ENCODE results near the gene PALD1. TPM values are rescaled to one million over a fixed set of nuclear protein-coding genes. Genes with fewer than 3 reads are reported as not detected.

Gene PALD1
- total RNA-seq, 1 experiment from 2014 or later, result 1.6 TPM

- in situ Hi-C loops (cut with HindIII; ENCODE audit: low pct_unique_long_range_greater_than_20kb, low sequenced_read_pairs), result no loop called here
- no peak for DNase-seq (ENCODE audit: low read depth)
Observed at GRCh38 chr10:70523057-70523456, 44.5 kb downstream of the PALD1 start.

GRCh38 chr10:70523549-70523948 is 45.0 kb downstream of the PALD1 start:
- in situ Hi-C loops (cut with HindIII; ENCODE audit: low pct_unique_long_range_greater_than_20kb, low sequenced_read_pairs), result no loop called here
- DNase-seq (ENCODE audit: low read depth), result no peak

GRCh38 chr10:70528314-70528713 is 49.7 kb downstream of the PALD1 start:
- in situ Hi-C loops (cut with HindIII; ENCODE audit: low pct_unique_long_range_greater_than_20kb, low sequenced_read_pairs), result no loop called here
- DNase-seq (ENCODE audit: low read depth), result no peak

- DNase-seq (ENCODE audit: low read depth), result peak; percentile 37
- in situ Hi-C loops (cut with HindIII; ENCODE audit: low pct_unique_long_range_greater_than_20kb, low sequenced_read_pairs), result no loop called here
Observed at GRCh38 chr10:70528741-70529362, 50.3 kb downstream of the PALD1 start.

- in situ Hi-C loops (cut with HindIII; ENCODE audit: low pct_unique_long_range_greater_than_20kb, low sequenced_read_pairs), result no loop called here
- DNase-seq (ENCODE audit: low read depth), result no peak
Observed at GRCh38 chr10:70529848-70530247, 51.3 kb downstream of the PALD1 start.

- in situ Hi-C loops (cut with HindIII; ENCODE audit: low pct_unique_long_range_greater_than_20kb, low sequenced_read_pairs), result no loop called here
- DNase-seq (ENCODE audit: low read depth), result no peak
Observed at GRCh38 chr10:70530315-70530714, 51.7 kb downstream of the PALD1 start.

- DNase-seq (ENCODE audit: low read depth), result no peak
- in situ Hi-C loops (cut with HindIII; ENCODE audit: low pct_unique_long_range_greater_than_20kb, low sequenced_read_pairs), result no loop called here
Observed at GRCh38 chr10:70532554-70533188, 54.1 kb downstream of the PALD1 start.

GRCh38 chr10:70533189-70533558 is 54.6 kb downstream of the PALD1 start:
- DNase-seq (ENCODE audit: low read depth), result no peak
- in situ Hi-C loops (cut with HindIII; ENCODE audit: low pct_unique_long_range_greater_than_20kb, low sequenced_read_pairs), result no loop called here

GRCh38 chr10:70534281-70534680 is 55.7 kb downstream of the PALD1 start:
- in situ Hi-C loops (cut with HindIII; ENCODE audit: low pct_unique_long_range_greater_than_20kb, low sequenced_read_pairs), result no loop called here
- DNase-seq (ENCODE audit: low read depth), result no peak

- in situ Hi-C loops (cut with HindIII; ENCODE audit: low pct_unique_long_range_greater_than_20kb, low sequenced_read_pairs), result no loop called here
- no peak for DNase-seq (ENCODE audit: low read depth)
Observed at GRCh38 chr10:70535001-70535400, 56.4 kb downstream of the PALD1 start.

GRCh38 chr10:70535451-70535850 is 56.9 kb downstream of the PALD1 start:
- in situ Hi-C loops (cut with HindIII; ENCODE audit: low pct_unique_long_range_greater_than_20kb, low sequenced_read_pairs), result no loop called here
- no peak for DNase-seq (ENCODE audit: low read depth)

- in situ Hi-C loops (cut with HindIII; ENCODE audit: low pct_unique_long_range_greater_than_20kb, low sequenced_read_pairs), result no loop called here
- no peak for DNase-seq (ENCODE audit: low read depth)
Observed at GRCh38 chr10:70536196-70536861, 57.8 kb downstream of the PALD1 start.

GRCh38 chr10:70537398-70538194 is 59.0 kb downstream of the PALD1 start:
- in situ Hi-C loops (cut with HindIII; ENCODE audit: low pct_unique_long_range_greater_than_20kb, low sequenced_read_pairs), result no loop called here
- no peak for DNase-seq (ENCODE audit: low read depth)

GRCh38 chr10:70538195-70538520 is 59.6 kb downstream of the PALD1 start:
- no peak for DNase-seq (ENCODE audit: low read depth)
- in situ Hi-C loops (cut with HindIII; ENCODE audit: low pct_unique_long_range_greater_than_20kb, low sequenced_read_pairs), result no loop called here

- in situ Hi-C loops (cut with HindIII; ENCODE audit: low pct_unique_long_range_greater_than_20kb, low sequenced_read_pairs), result no loop called here
- no peak for DNase-seq (ENCODE audit: low read depth)
Observed at GRCh38 chr10:70538731-70539338, 60.3 kb downstream of the PALD1 start.

- DNase-seq (ENCODE audit: low read depth), result no peak
- in situ Hi-C loops (cut with HindIII; ENCODE audit: low pct_unique_long_range_greater_than_20kb, low sequenced_read_pairs), result no loop called here
Observed at GRCh38 chr10:70539471-70539870, 60.9 kb downstream of the PALD1 start.

- in situ Hi-C loops (cut with HindIII; ENCODE audit: low pct_unique_long_range_greater_than_20kb, low sequenced_read_pairs), result no loop called here
- no peak for DNase-seq (ENCODE audit: low read depth)
Observed at GRCh38 chr10:70540089-70540788, 61.7 kb downstream of the PALD1 start.

- in situ Hi-C loops (cut with HindIII; ENCODE audit: low pct_unique_long_range_greater_than_20kb, low sequenced_read_pairs), result no loop called here
- DNase-seq (ENCODE audit: low read depth), result no peak
Observed at GRCh38 chr10:70540789-70541360, 62.3 kb downstream of the PALD1 start.

Data from Caki2 (cell line).